ENCODE data around the gene NARS2.

Gene NARS2

GRCh38 chr11:78588517-78588916, 13.9 kb upstream of the NARS2 start:
- no peak for TF ChIP-seq TAF1 (IDR thresholded peaks at IDR 0.05; ENCODE audit: low read depth)
- TF ChIP-seq EGR1 (IDR thresholded peaks at IDR 0.05), result no peak
- no peak for TF ChIP-seq CEBPB (IDR thresholded peaks at IDR 0.05)
- TF ChIP-seq YY1 (IDR thresholded peaks at IDR 0.05; ENCODE audit: low read depth), result no peak
- TF ChIP-seq RAD21 (IDR thresholded peaks at IDR 0.05; ENCODE audit: low read depth), result no peak
- no peak for TF ChIP-seq USF1 (IDR thresholded peaks at IDR 0.05)
- TF ChIP-seq REST (IDR thresholded peaks at IDR 0.05; ENCODE audit: low read depth), result no peak
- TF ChIP-seq NFIC (IDR thresholded peaks at IDR 0.05), result no peak
- no peak for TF ChIP-seq ZBTB7A (IDR thresholded peaks at IDR 0.05; ENCODE audit: low read depth)
- TF ChIP-seq MAX (IDR thresholded peaks at IDR 0.05), result no peak
- no peak for TF ChIP-seq TEAD4 (IDR thresholded peaks at IDR 0.05)
- TF ChIP-seq TCF12 (IDR thresholded peaks at IDR 0.05; ENCODE audit: low read depth), result no peak
- no peak for TF ChIP-seq EP300 (IDR thresholded peaks at IDR 0.05; ENCODE audit: borderline replicate concordance)
- TF ChIP-seq FOXM1 (IDR thresholded peaks at IDR 0.05; ENCODE audit: borderline replicate concordance, low read depth), result no peak
- TF ChIP-seq CREB1 (IDR thresholded peaks at IDR 0.05; ENCODE audit: low read depth), result no peak

- TF ChIP-seq NFIC (IDR thresholded peaks at IDR 0.05), result no peak
- no peak for TF ChIP-seq MAX (IDR thresholded peaks at IDR 0.05)
- TF ChIP-seq EGR1 (IDR thresholded peaks at IDR 0.05), result no peak
Observed at GRCh38 chr11:78587446-78587845, 12.8 kb upstream of the NARS2 start.

GRCh38 chr11:78586452-78587046, 11.9 kb upstream of the NARS2 start:
- TF ChIP-seq EP300 (IDR thresholded peaks at IDR 0.05; ENCODE audit: borderline replicate concordance), result no peak
- TF ChIP-seq CREB1 (IDR thresholded peaks at IDR 0.05; ENCODE audit: low read depth), result no peak
- peak; percentile 35 for TF ChIP-seq RAD21 (IDR thresholded peaks at IDR 0.05; ENCODE audit: low read depth)

GRCh38 chr11:78583889-78584288, 9.2 kb upstream of the NARS2 start:
- no peak for TF ChIP-seq CREB1 (IDR thresholded peaks at IDR 0.05; ENCODE audit: low read depth)
- no peak for TF ChIP-seq REST (IDR thresholded peaks at IDR 0.05; ENCODE audit: low read depth)
- TF ChIP-seq CEBPB (IDR thresholded peaks at IDR 0.05), result no peak
- no peak for TF ChIP-seq NFIC (IDR thresholded peaks at IDR 0.05)
- TF ChIP-seq EP300 (IDR thresholded peaks at IDR 0.05; ENCODE audit: borderline replicate concordance), result no peak
- no peak for TF ChIP-seq ZBTB7A (IDR thresholded peaks at IDR 0.05; ENCODE audit: low read depth)
- TF ChIP-seq FOXM1 (IDR thresholded peaks at IDR 0.05; ENCODE audit: borderline replicate concordance, low read depth), result no peak
- no peak for TF ChIP-seq RAD21 (IDR thresholded peaks at IDR 0.05; ENCODE audit: low read depth)
- no peak for TF ChIP-seq MAX (IDR thresholded peaks at IDR 0.05)
- no peak for TF ChIP-seq EGR1 (IDR thresholded peaks at IDR 0.05)
- TF ChIP-seq TCF12 (IDR thresholded peaks at IDR 0.05; ENCODE audit: low read depth), result no peak
- TF ChIP-seq USF1 (IDR thresholded peaks at IDR 0.05), result no peak

- TF ChIP-seq MAX (IDR thresholded peaks at IDR 0.05), result no peak
- no peak for TF ChIP-seq ZBTB7A (IDR thresholded peaks at IDR 0.05; ENCODE audit: low read depth)
- no peak for TF ChIP-seq FOXM1 (IDR thresholded peaks at IDR 0.05; ENCODE audit: borderline replicate concordance, low read depth)
- TF ChIP-seq REST (IDR thresholded peaks at IDR 0.05; ENCODE audit: low read depth), result no peak
- no peak for TF ChIP-seq RAD21 (IDR thresholded peaks at IDR 0.05; ENCODE audit: low read depth)
- TF ChIP-seq TEAD4 (IDR thresholded peaks at IDR 0.05), result no peak
Observed at GRCh38 chr11:78577495-78577894, 2.8 kb upstream of the NARS2 start.
